22Rv1 (cell line): ENCODE measurements around the gene CBLL1.

Experiments used
- ZFX ChIP-seq: fragments of 450-650 bp; IDR thresholded peaks from 2 replicates; pipeline ENCODE4 v1.6.1; 2017; ENCODE audit warnings: antibody characterized with exemption, borderline replicate concordance
- TF ChIP-seq, protein P1 (sequence below): fragments of 450-650 bp; IDR thresholded peaks from 2 replicates; pipeline ENCODE4 v1.5.1; 2017; ENCODE audit warnings: mild to moderate bottlenecking

DNA sequence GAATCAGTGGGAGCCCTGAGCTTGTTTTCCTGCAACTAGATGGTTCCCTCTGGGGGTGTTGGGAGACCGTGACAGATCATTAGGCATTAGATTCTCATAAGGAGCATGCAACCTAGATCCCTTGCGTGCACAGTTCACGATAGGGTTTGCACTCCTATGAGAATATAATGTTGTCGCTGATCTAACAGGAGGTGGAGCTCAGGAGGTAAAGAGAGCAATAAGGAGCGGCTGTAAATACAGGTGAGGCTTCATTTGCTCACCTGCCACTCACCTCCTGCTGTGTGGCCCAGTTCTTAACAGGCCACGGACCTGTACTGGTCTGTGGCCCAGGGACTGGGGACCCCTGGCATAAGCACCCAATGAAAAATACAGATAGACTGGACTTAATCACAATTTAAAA, 48.4 kb downstream of the CBLL1 start:
- TF ChIP-seq, protein P1, sequence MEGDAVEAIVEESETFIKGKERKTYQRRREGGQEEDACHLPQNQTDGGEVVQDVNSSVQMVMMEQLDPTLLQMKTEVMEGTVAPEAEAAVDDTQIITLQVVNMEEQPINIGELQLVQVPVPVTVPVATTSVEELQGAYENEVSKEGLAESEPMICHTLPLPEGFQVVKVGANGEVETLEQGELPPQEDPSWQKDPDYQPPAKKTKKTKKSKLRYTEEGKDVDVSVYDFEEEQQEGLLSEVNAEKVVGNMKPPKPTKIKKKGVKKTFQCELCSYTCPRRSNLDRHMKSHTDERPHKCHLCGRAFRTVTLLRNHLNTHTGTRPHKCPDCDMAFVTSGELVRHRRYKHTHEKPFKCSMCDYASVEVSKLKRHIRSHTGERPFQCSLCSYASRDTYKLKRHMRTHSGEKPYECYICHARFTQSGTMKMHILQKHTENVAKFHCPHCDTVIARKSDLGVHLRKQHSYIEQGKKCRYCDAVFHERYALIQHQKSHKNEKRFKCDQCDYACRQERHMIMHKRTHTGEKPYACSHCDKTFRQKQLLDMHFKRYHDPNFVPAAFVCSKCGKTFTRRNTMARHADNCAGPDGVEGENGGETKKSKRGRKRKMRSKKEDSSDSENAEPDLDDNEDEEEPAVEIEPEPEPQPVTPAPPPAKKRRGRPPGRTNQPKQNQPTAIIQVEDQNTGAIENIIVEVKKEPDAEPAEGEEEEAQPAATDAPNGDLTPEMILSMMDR: no peak
- no peak for TF ChIP-seq ZFX
